ENCODE measurements around the gene ACTN2. TPM values are rescaled to one million over a fixed set of nuclear protein-coding genes. Genes with fewer than 3 reads are reported as not detected.
A peak's percentile ranks its signal among the peaks of the same experiment; 100 is the strongest.

ACTN2 gene
- total and polyA plus RNA-seq, 2 donors (not counting 1 experiment from before 2014, with no cell fraction given), result 0.17 to 0.22 TPM

- no peaks in the 10 kb centered on the region for H3K9me3 ChIP-seq (ENCODE audit: control insufficient read depth, insufficient read depth, low read depth, low read length)
- no peaks in the 10 kb centered on the region for H3K36me3 ChIP-seq (ENCODE audit: control insufficient read depth, insufficient read depth, low read length)
- H3K4me3 ChIP-seq (replicated peaks in 1 of 4; ENCODE audit: control extremely low read depth in 1 of 4, insufficient read depth in 1 of 4, low read depth in 3 of 4, low read length in 4 of 4), result no peak overlapping the region
- H3K4me1 ChIP-seq (ENCODE audit: control insufficient read depth, extremely low read depth, insufficient read depth, low read length), result peaks cover 5% of the 10 kb centered on the region
- no peak overlapping the region for H3K4me2 ChIP-seq (ENCODE audit: extremely low read depth, insufficient read depth, low read length)
- TF ChIP-seq EZH2 (IDR thresholded peaks at IDR 0.05; ENCODE audit: low read length, missing control alignments) (no peak), CTCF (conservative IDR thresholded peaks at IDR 0.05 in 1 of 2, IDR thresholded peaks at IDR 0.05 in 1 of 2; ENCODE audit: low read depth in 1 of 2, low read length in 2 of 2) (no peak)
- no peak overlapping the region for H3K27ac ChIP-seq (ENCODE audit: insufficient read depth, low read length)
- no peaks in the 10 kb centered on the region for H3K79me2 ChIP-seq (ENCODE audit: control insufficient read depth, insufficient read depth, low read length)
- H2AFZ ChIP-seq (ENCODE audit: low read length), result no peak overlapping the region
- H4K20me1 ChIP-seq (ENCODE audit: control insufficient read depth, extremely low read depth, insufficient read depth, low read length), result no peaks in the 10 kb centered on the region
- no peak for DNase-seq (ENCODE audit: low read depth in 2 of 2)
- H3K27me3 ChIP-seq (ENCODE audit: control insufficient read depth, insufficient read depth, low read length), result no peaks in the 10 kb centered on the region
- no peak overlapping the region for H3K9ac ChIP-seq (ENCODE audit: insufficient read depth, low read length)
Measured at GRCh38 chr1:236685205-236685916, 938 bp upstream of the ACTN2 start.

GRCh38 chr1:236686815-236687160 lies 489 bp downstream of the ACTN2 start:
- H3K4me1 ChIP-seq (ENCODE audit: control insufficient read depth, extremely low read depth, insufficient read depth, low read length), result peaks cover 5% of the 10 kb centered on the region
- H3K36me3 ChIP-seq (ENCODE audit: control insufficient read depth, insufficient read depth, low read length), result no peaks in the 10 kb centered on the region
- H3K9ac ChIP-seq (ENCODE audit: insufficient read depth, low read length), result no peak overlapping the region
- TF ChIP-seq CTCF (conservative IDR thresholded peaks at IDR 0.05 in 1 of 2, IDR thresholded peaks at IDR 0.05 in 1 of 2; ENCODE audit: low read depth in 1 of 2, low read length in 2 of 2) (no peak), EZH2 (IDR thresholded peaks at IDR 0.05; ENCODE audit: low read length, missing control alignments) (peak; percentile 28)
- H3K4me3 ChIP-seq (replicated peaks in 1 of 4; ENCODE audit: control extremely low read depth in 1 of 4, insufficient read depth in 1 of 4, low read depth in 3 of 4, low read length in 4 of 4), result peak overlapping the region in 3 of 4 experiments; percentile 29 to 46 (median 30)
- no peaks in the 10 kb centered on the region for H3K27me3 ChIP-seq (ENCODE audit: control insufficient read depth, insufficient read depth, low read length)
- peak overlapping the region; percentile 99 for H3K4me2 ChIP-seq (ENCODE audit: extremely low read depth, insufficient read depth, low read length)
- no peaks in the 10 kb centered on the region for H3K79me2 ChIP-seq (ENCODE audit: control insufficient read depth, insufficient read depth, low read length)
- peak overlapping the region; percentile 76 for H2AFZ ChIP-seq (ENCODE audit: low read length)
- no peak overlapping the region for H3K27ac ChIP-seq (ENCODE audit: insufficient read depth, low read length)
- DNase-seq (ENCODE audit: low read depth in 2 of 2), result no peak
- H4K20me1 ChIP-seq (ENCODE audit: control insufficient read depth, extremely low read depth, insufficient read depth, low read length), result no peaks in the 10 kb centered on the region
- H3K9me3 ChIP-seq (ENCODE audit: control insufficient read depth, insufficient read depth, low read depth, low read length), result no peaks in the 10 kb centered on the region

- Histone ChIP-seq H2AFZ (ENCODE audit: low read length) (no peak overlapping the region), H3K4me2 (ENCODE audit: extremely low read depth, insufficient read depth, low read length) (peak overlapping the region; percentile 99), H4K20me1 (ENCODE audit: control insufficient read depth, extremely low read depth, insufficient read depth, low read length) (no peaks in the 10 kb centered on the region), H3K27me3 (ENCODE audit: control insufficient read depth, insufficient read depth, low read length) (no peaks in the 10 kb centered on the region), H3K9ac (ENCODE audit: insufficient read depth, low read length) (no peak overlapping the region), H3K4me3 (replicated peaks in 1 of 4; ENCODE audit: control extremely low read depth in 1 of 4, insufficient read depth in 1 of 4, low read depth in 3 of 4, low read length in 4 of 4) (peak overlapping the region in 2 of 4 experiments; percentile 29 to 46), H3K27ac (ENCODE audit: insufficient read depth, low read length) (no peak overlapping the region), H3K36me3 (ENCODE audit: control insufficient read depth, insufficient read depth, low read length) (no peaks in the 10 kb centered on the region), H3K4me1 (ENCODE audit: control insufficient read depth, extremely low read depth, insufficient read depth, low read length) (peaks cover 5% of the 10 kb centered on the region), H3K79me2 (ENCODE audit: control insufficient read depth, insufficient read depth, low read length) (no peaks in the 10 kb centered on the region), H3K9me3 (ENCODE audit: control insufficient read depth, insufficient read depth, low read depth, low read length) (no peaks in the 10 kb centered on the region)
- TF ChIP-seq CTCF (conservative IDR thresholded peaks at IDR 0.05 in 1 of 2, IDR thresholded peaks at IDR 0.05 in 1 of 2; ENCODE audit: low read depth in 1 of 2, low read length in 2 of 2) (no peak), EZH2 (IDR thresholded peaks at IDR 0.05; ENCODE audit: low read length, missing control alignments) (no peak)
- no peak for DNase-seq (ENCODE audit: low read depth in 2 of 2)
Measured at GRCh38 chr1:236687273-236687672, 974 bp downstream of the ACTN2 start.
